HG02623 (cell line): ENCODE measurements around the gene KRTAP6-2.

Experiments used
- ATAC-seq: cut with Tn5 transposase; IDR thresholded peaks from one replicate; pipeline ENCODE4 v1.9.1; 2021; ENCODE audit warnings: moderate library complexity; ENCODE audit not compliant: unreplicated experiment

Gene KRTAP6-2

DNA sequence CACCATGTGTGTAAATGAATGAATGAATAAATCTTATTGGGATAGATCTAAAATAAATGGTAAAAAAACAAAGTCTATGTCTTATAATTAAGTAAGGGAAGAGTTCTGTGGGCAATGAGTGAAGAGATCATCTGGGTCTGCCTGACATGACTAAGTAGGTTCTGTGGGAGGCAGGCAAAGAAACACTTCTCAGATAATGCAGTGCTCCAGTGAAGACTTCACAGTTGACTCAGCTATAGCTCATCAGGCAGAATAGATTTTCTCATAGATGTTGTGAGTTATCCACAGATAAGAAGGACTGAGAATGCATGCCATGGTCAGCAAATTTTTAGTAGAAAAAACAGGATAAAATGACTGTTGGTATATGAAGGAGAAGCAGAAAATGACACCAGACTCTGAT is 20.9 kb downstream of the KRTAP6-2 start:
- no peak for ATAC-seq

DNA sequence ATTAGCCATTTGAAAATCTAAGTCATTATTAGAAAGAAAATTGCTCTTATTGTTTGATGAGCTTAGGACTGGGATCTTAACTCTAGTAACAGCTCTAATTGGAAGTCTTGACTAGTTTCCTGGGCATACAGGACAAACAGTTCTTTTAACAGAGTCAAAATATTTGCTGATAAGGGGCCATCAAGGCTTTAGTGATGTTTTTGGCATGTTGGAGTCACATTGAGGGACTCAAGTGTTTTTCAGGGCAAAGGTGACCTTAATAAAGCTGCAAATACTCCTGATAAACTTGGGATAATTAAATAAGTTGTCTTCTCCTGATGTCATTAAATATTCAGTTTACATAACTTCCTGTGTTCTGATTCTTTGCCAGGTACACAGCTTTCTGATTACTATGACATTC is 31.1 kb downstream of the KRTAP6-2 start:
- no peak for ATAC-seq

DNA sequence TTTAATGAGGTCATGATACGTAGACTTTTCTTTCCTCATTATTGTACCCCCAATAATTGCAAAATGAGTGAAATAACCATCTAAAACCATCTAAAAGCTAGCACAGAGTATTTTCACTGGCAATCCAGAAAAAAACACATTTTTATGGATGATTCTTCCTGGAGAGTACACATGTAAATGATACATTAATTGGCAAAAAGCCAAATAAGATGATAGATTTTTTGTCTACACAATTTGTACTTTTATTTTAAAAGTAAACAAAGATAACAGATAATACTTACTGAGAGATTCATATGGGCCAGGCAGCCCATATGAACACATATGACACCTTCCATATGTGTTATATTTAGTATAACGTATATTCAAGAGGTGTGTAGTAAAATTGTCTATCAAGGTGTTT is 35.1 kb downstream of the KRTAP6-2 start:
- no peak for ATAC-seq

DNA sequence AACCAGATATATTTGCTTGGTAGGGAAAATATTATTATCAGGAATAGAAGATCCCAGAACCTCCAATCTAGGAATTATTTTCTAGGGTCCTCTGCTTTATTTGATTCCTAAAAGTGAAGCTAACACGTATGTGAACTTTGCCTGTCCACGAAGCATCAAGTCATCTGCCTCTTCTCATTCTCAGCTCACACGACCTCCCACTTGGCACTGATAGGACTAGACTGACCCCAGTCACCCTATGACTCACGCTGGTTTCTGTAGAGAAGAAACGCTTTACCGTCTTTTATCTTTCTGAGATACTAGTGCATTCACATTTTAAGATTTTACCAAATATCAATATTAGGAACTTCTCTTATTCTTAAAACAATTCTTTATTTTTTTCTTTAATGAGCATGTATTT is 35.6 kb downstream of the KRTAP6-2 start:
- ATAC-seq: no peak

DNA sequence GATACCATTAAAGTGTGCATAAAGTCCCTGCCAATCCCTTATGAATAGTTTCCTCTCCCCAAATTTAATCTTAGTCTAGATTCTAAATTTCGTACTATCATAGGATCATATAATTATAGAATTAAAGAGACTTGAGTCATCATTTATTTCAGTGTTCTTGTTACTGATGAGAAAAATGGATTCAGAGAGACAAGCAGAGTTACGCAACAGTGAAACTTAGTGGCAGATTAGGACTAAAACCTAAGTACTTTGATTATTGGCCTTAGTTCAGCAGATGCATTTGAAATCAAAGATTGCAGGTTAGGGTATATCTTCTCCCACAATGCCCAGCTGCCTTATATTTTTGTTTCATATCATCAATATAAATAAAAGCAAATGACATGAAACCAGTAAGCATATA is 36.7 kb downstream of the KRTAP6-2 start:
- no peak for ATAC-seq

DNA sequence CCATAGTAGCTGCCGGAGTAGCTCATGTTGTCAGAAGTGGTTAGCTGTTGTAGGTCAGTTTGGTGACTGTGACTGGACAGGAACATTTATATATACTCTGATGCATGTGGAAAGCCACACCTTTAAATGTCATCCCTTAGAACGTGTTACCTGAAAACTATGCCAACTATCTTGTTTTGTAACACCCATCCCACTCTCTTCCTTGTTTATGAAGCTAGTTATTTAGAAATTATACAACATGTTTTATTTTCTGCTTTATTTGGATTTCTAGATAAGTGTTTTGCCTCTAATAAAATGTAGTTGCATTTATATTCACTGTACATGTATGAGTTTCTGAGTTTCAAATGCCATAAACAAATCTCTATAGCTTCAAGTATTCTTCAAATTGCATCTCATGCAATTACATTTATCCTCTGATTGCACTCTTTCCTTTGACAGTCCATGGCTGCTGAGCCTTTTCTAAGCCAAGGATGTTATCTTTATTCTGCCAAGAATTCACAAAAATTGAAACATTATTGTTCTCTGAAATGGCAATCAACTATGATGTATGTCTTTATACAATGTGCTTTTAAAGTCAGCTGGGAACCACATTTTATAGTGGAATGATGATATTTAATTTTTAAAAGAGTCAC is 37.3 kb downstream of the KRTAP6-2 start, which contains the start of gene KRTAP19-7:
Gene KRTAP19-7 (minus strand): TSS at position 51 of the 632 bp plus-strand sequence. CDS start 25 bp downstream, at position 26.
- no peak for ATAC-seq

DNA sequence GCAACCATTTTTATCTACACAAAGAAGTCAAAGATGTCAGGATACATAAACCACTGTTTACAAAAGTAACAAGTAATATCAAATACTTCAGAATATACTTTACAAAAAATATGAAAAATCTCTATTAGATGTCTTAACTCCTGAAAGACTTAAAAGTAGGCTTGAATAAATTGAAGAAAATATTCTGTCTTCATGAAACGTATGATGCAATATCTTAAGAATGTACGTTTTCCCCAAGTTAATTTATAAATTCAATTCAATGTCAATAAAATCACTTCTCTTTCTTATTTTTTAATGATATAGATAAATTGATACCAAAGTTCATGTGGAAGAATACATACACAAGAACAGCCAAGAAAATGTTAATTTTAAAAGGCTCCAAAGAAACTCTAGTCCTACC is 43.6 kb downstream of the KRTAP6-2 start:
- ATAC-seq: no peak

DNA sequence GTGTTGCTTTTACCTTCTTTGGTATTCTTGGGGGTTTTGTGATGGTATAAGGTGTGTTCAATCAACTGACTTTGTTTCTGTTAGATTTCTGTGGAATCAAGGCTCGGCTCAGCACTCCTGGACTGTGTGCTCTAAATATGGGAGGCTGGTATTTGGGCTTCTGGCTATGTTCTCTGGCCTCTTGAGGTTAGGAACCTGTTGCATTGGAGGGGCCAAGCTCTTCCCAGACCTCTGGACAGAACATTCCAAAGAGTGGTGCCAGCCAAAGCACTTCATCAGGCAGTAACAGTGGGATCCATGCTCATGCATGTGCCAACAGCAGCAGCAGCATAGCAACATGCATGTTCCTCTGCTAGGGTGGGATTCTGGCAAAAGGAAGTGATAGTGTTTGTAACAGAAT is 45.9 kb downstream of the KRTAP6-2 start:
- ATAC-seq: no peak
